IMR-90 (cell line): ENCODE data around the gene TEAD1. TPM values are rescaled to one million over a fixed set of nuclear protein-coding genes. Genes with fewer than 3 reads are reported as not detected.

Experiments used
- ATAC-seq: fragments of 200-7000 bp; cut with Tn5 transposase; 2 replicates; pipeline ENCODE4 v1.9.1; 2020; ENCODE audit warnings: low read depth, mild to moderate bottlenecking, moderate library complexity
- BruUV-seq: library from RNA; stranded (reverse); fragments of 400-500 nt; replicated peaks from 2 replicates; lab custom pipeline; 2021; lab: Mats Ljungman, UMichigan
- CTCF ChIA-PET: fragments of 300-600 bp; formaldehyde crosslinking; extraction: SDS; loops from one replicate; lab custom pipeline; 2021; ENCODE audit warnings: antibody characterized with exemption; lab: Yijun Ruan, JAX
- POLR2A ChIA-PET: fragments of 300-600 bp; sonication (Branson Sonifier 250); formaldehyde crosslinking; loops from one replicate; lab custom pipeline; 2022; ENCODE audit warnings: antibody characterized with exemption; ENCODE audit not compliant: unreplicated experiment; lab: Charles Lee
- DNase-seq: peaks from one replicate; pipeline ENCODE4 v3.0.0; 2013
- H2AFZ ChIP-seq: replicated peaks from 2 replicates; pipeline ENCODE3; 2013; ENCODE audit warnings: low read length, mild to moderate bottlenecking; ENCODE audit not compliant: poor library complexity
- H2AK5ac ChIP-seq: 2 replicates; pipeline ENCODE4 v1.6.1; 2013; ENCODE audit warnings: low read depth, low read length, inconsistent platforms
- H2AK9ac ChIP-seq: replicated peaks from 2 replicates; pipeline ENCODE3; 2013; ENCODE audit warnings: mild to moderate bottlenecking, low read depth, low read length, moderate library complexity; ENCODE audit not compliant: poor library complexity
- H2BK120ac ChIP-seq: 2 replicates; pipeline ENCODE4 v1.6.1; 2013; ENCODE audit warnings: low read depth, low read length, inconsistent platforms
- H2BK15ac ChIP-seq: 3 replicates; pipeline ENCODE4 v1.6.1; 2013; ENCODE audit warnings: low read depth, low read length, inconsistent platforms
- H2BK20ac ChIP-seq: 2 replicates; pipeline ENCODE4 v1.6.1; 2013; ENCODE audit warnings: low read depth, mild to moderate bottlenecking, inconsistent platforms, low read length, moderate library complexity
- H2BK5ac ChIP-seq: 2 replicates; pipeline ENCODE4 v1.6.1; 2013; ENCODE audit warnings: mild to moderate bottlenecking, low read depth, low read length, inconsistent platforms; ENCODE audit not compliant: poor library complexity, severe bottlenecking
- H3K14ac ChIP-seq: replicated peaks from 2 replicates; pipeline ENCODE4 v1.6.1; 2013; ENCODE audit warnings: low read depth, low read length, inconsistent platforms
- H3K18ac ChIP-seq: 2 replicates; pipeline ENCODE4 v1.6.1; 2013; ENCODE audit warnings: low read depth, low read length, control low read depth
- H3K23ac ChIP-seq: 2 replicates; pipeline ENCODE4 v1.6.1; 2013; ENCODE audit warnings: low read depth, low read length, inconsistent platforms
- H3K27ac ChIP-seq: 2 replicates; pipeline ENCODE4 v1.5.1; 2013; ENCODE audit warnings: mild to moderate bottlenecking, control low read depth, low read length; ENCODE audit not compliant: insufficient read depth
- H3K27me3 ChIP-seq: 2 replicates; pipeline ENCODE4 v1.6.1; 2013; ENCODE audit warnings: low read length; ENCODE audit not compliant: control insufficient read depth, insufficient read depth
- H3K36me3 ChIP-seq: 2 replicates; pipeline ENCODE4 v1.6.1; 2013; ENCODE audit warnings: low read length, mixed read lengths; ENCODE audit not compliant: control insufficient read depth, insufficient read depth
- H3K4ac ChIP-seq: 2 replicates; pipeline ENCODE4 v1.6.1; 2013; ENCODE audit warnings: low read depth, low read length, inconsistent platforms
- H3K4me1 ChIP-seq: 2 replicates; pipeline ENCODE4 v1.6.1; 2013; ENCODE audit warnings: low read length, mixed read lengths; ENCODE audit not compliant: control insufficient read depth, insufficient read depth
- H3K4me2 ChIP-seq: 2 replicates; pipeline ENCODE4 v1.6.1; 2013; ENCODE audit warnings: low read depth, mild to moderate bottlenecking, control low read depth, low read length, moderate library complexity
- H3K4me3 ChIP-seq: 2 replicates; pipeline ENCODE4 v1.5.1; 2013; ENCODE audit warnings: low read depth, mild to moderate bottlenecking, control low read depth, low read length, moderate library complexity; ENCODE audit not compliant: insufficient read depth
- H3K56ac ChIP-seq: 2 replicates; pipeline ENCODE4 v1.6.1; 2013; ENCODE audit warnings: low read length, inconsistent platforms; ENCODE audit not compliant: insufficient read depth; ENCODE audit errors: extremely low read depth
- H3K79me1 ChIP-seq, 2 experiments: 2 replicates each; pipeline ENCODE4 v1.6.1; 2013; ENCODE audit warnings: low read length in 2 of 2, inconsistent platforms in 1 of 2, low read depth in 1 of 2
- H3K9ac ChIP-seq: 2 replicates; pipeline ENCODE4 v1.6.1; 2013; ENCODE audit warnings: low read depth, low read length, control low read depth
- H3K9me1 ChIP-seq: 2 replicates; pipeline ENCODE4 v1.6.1; 2013; ENCODE audit warnings: low read length, inconsistent platforms; ENCODE audit not compliant: insufficient read depth
- H3K9me3 ChIP-seq: 2 replicates; pipeline ENCODE4 v1.6.1; 2013; ENCODE audit warnings: low read length; ENCODE audit not compliant: control insufficient read depth, insufficient read depth
- H4K20me1 ChIP-seq: 2 replicates; pipeline ENCODE4 v1.6.1; 2013; ENCODE audit warnings: low read length, inconsistent platforms; ENCODE audit not compliant: insufficient read depth
- H4K5ac ChIP-seq: 2 replicates; pipeline ENCODE4 v1.6.1; 2013; ENCODE audit warnings: mild to moderate bottlenecking, low read depth, low read length, control low read depth
- H4K8ac ChIP-seq, 2 experiments: 2 replicates each; pipeline ENCODE4 v1.6.1; 2013; ENCODE audit warnings: low read depth in 2 of 2, low read length in 2 of 2, control low read depth in 1 of 2, inconsistent platforms in 1 of 2
- H4K91ac ChIP-seq: 2 replicates; pipeline ENCODE4 v1.6.1; 2013; ENCODE audit warnings: low read depth, low read length, inconsistent platforms; ENCODE audit not compliant: insufficient read depth
- BHLHE40 ChIP-seq: fragments of 150-350 bp; IDR thresholded peaks from 2 replicates; pipeline ENCODE4 v1.6.1; 2016; ENCODE audit warnings: mild to moderate bottlenecking, low read depth, low read length
- CEBPB ChIP-seq: IDR thresholded peaks from 2 replicates; pipeline ENCODE4 v1.6.1; 2012; ENCODE audit warnings: low read depth, low read length, improper control_type of control experiment
- CHD1 ChIP-seq: IDR thresholded peaks from 2 replicates; pipeline ENCODE4 v1.6.1; 2012; ENCODE audit warnings: low read depth, low read length, improper control_type of control experiment
- FOS ChIP-seq: fragments of 150-350 bp; IDR thresholded peaks from 2 replicates; pipeline ENCODE4 v1.6.1; 2016; ENCODE audit warnings: low read depth, low read length
- MAFK ChIP-seq: IDR thresholded peaks from 2 replicates; pipeline ENCODE4 v1.6.1; 2012; ENCODE audit warnings: low read depth, low read length, improper control_type of control experiment
- MAZ ChIP-seq: IDR thresholded peaks from 2 replicates; pipeline ENCODE4 v1.6.1; 2012; ENCODE audit warnings: low read depth, mild to moderate bottlenecking, low read length, improper control_type of control experiment, moderate library complexity, borderline replicate concordance
- MXI1 ChIP-seq: IDR thresholded peaks from 2 replicates; pipeline ENCODE4 v1.6.1; 2012; ENCODE audit warnings: low read depth, mild to moderate bottlenecking, low read length, moderate library complexity, borderline replicate concordance
- NFE2L2 ChIP-seq: fragments of 150-350 bp; IDR thresholded peaks from 2 replicates; pipeline ENCODE4 v1.6.1; 2016; ENCODE audit warnings: low read depth, mild to moderate bottlenecking, low read length
- POLR2A ChIP-seq: IDR thresholded peaks from 2 replicates; pipeline ENCODE4 v1.6.1; 2012; ENCODE audit warnings: mild to moderate bottlenecking, low read depth, low read length
- RAD21 ChIP-seq: IDR thresholded peaks from 2 replicates; pipeline ENCODE4 v1.6.1; 2012; ENCODE audit warnings: low read length, improper control_type of control experiment
- RCOR1 ChIP-seq: IDR thresholded peaks from 2 replicates; pipeline ENCODE4 v1.6.1; 2012; ENCODE audit warnings: mild to moderate bottlenecking, low read length, improper control_type of control experiment; ENCODE audit not compliant: insufficient replicate concordance
- RFX5 ChIP-seq: IDR thresholded peaks from 2 replicates; pipeline ENCODE4 v1.8.0; 2012; ENCODE audit warnings: low read depth, mild to moderate bottlenecking, low read length, moderate library complexity
- SMC3 ChIP-seq: fragments of 150-350 bp; IDR thresholded peaks from 2 replicates; pipeline ENCODE4 v1.6.1; 2016; ENCODE audit warnings: low read depth, mild to moderate bottlenecking, antibody characterized with exemption, low read length, moderate library complexity
- WGBS, 2 experiments: methylation state at CpG; one replicate each; pipeline versions ENCODE4 v1.1.5 to v1.1.7; 2013; ENCODE audit warnings: missing lambda C conversion rate in 2 of 2; ENCODE audit not compliant: insufficient read length in 1 of 2; ENCODE audit errors: extremely low coverage in 2 of 2; 5-methylcytosine and 5-hydroxymethylcytosine counted together
- dilution Hi-C: fragments of 300-500 bp; cut with HindIII; formaldehyde crosslinking; loops from one replicate; pipeline ENCODE4 v1.14.3; 2018; ENCODE audit warnings: low sequenced_read_pairs; ENCODE audit not compliant: unreplicated experiment
- in situ Hi-C: fragments of 300-500 bp; cut with MboI; formaldehyde crosslinking; loops from 3 replicates; pipeline ENCODE4 v1.14.3; 2019; ENCODE audit warnings: low sequenced_read_pairs, inconsistent platforms, mixed read lengths
- intact Hi-C: fragments of 100-400 bp; cut with micrococcal nuclease; formaldehyde crosslinking; loops from 2 replicates; pipeline ENCODE4 v1.10.0; 2022
- polyA plus RNA-seq, 3 experiments: library from polyadenylated mRNA; depleted of rRNA; stranded (reverse); fragments of >200 nt; gene quantifications; 2 replicates each; pipeline ENCODE4 v1.2.3, GENCODE V29; 2012; ENCODE audit warnings: low replicate concordance in 1 of 3
- total RNA-seq: library from RNA; depleted of rRNA; stranded (reverse); fragments of >200 nt; gene quantifications from 2 replicates; pipeline ENCODE4 v1.2.3, GENCODE V29; 2012
- TF ChIP-seq, protein P1 (sequence below): fragments of 150-350 bp; IDR thresholded peaks from 2 replicates; pipeline ENCODE4 v1.6.1; 2017; ENCODE audit warnings: mild to moderate bottlenecking, antibody characterized with exemption, low read length, low read depth
- TF ChIP-seq, protein P2 (sequence below): fragments of 150-350 bp; IDR thresholded peaks from 2 replicates; pipeline ENCODE4 v1.6.1; 2016; ENCODE audit warnings: low read depth, mild to moderate bottlenecking, low read length, moderate library complexity, borderline replicate concordance
- TF ChIP-seq, protein P3 (sequence below): conservative IDR thresholded peaks from 2 replicates; pipeline ENCODE4 v1.5.1; 2012; ENCODE audit warnings: mild to moderate bottlenecking, low read depth, low read length, improper control_type of control experiment

The TEAD1 gene
- total and polyA plus RNA-seq, 2 of the 4 experiments (the other 2 are of a cell fraction): 51.8 to 69.2 TPM

DNA sequence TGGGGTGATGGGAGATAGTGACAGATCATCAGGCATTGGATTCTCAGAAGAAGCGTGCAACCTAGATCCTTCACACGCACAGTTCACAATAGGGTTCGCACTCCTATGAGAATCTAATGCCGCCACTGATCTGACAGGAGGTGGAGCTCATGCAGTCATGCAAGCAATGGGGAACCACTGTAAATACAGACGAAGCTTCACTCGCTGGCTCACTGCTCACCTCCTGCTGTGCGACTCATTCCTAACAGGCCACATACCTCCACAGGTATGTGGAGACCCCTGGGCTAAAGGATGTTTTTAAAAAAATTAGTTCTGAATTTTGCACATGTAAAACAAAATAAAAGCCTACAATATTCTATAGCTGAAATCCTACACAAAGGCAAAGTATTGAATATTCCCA is 20.5 kb upstream of the TEAD1 start:
- H2BK5ac ChIP-seq: no peak overlapping the region
- no peak overlapping the region for H3K27ac ChIP-seq
- H2AK5ac ChIP-seq: no peak overlapping the region
- no peak overlapping the region for H3K4ac ChIP-seq
- dilution Hi-C loops (no loop called here), in situ Hi-C loops (no loop called here), intact Hi-C loops (no loop called here)
- no peak overlapping the region for H3K56ac ChIP-seq
- ChIA-PET POLR2A (no interaction called here), CTCF (interaction anchor here (0.6 to 0.9 kb wide), 2 partner anchors 11 to 235 kb away, joined by 3 read pairs; no protein-coding TSS in a partner anchor)
- H4K91ac ChIP-seq: no peak overlapping the region
- H3K14ac ChIP-seq: no peak overlapping the region
- BruUV-seq: no TSS peak
- no peak overlapping the region for H2BK15ac ChIP-seq
- H3K9ac ChIP-seq: no peak overlapping the region
- no peaks in the 10 kb centered on the region; a peak in 1 of 4 replicates for H3K79me1 ChIP-seq
- no peak overlapping the region for H3K4me3 ChIP-seq
- no peak overlapping the region for H2AFZ ChIP-seq
- H2AK9ac ChIP-seq: no peak overlapping the region
- no peak overlapping the region for H3K4me2 ChIP-seq
- H3K4me1 ChIP-seq: no peaks in the 10 kb centered on the region
- H4K20me1 ChIP-seq: no peaks in the 10 kb centered on the region
- no peak overlapping the region for H2BK120ac ChIP-seq
- WGBS, 2 experiments: 94% methylated on average over 4 of the region's 7 CpGs; no CpG with 5 or more reads in 1 of the 2 experiments
- ATAC-seq (no peak), DNase-seq (no peak)
- no peaks in the 10 kb centered on the region for H3K36me3 ChIP-seq
- H3K9me1 ChIP-seq: no peaks in the 10 kb centered on the region
- no peak overlapping the region for H3K23ac ChIP-seq
- no peaks in the 10 kb centered on the region for H3K27me3 ChIP-seq
- no peak overlapping the region for H2BK20ac ChIP-seq
- H4K5ac ChIP-seq: no peak overlapping the region
- H3K18ac ChIP-seq: no peak overlapping the region
- no peaks in the 10 kb centered on the region for H3K9me3 ChIP-seq
- TF ChIP-seq CEBPB (no peak), RAD21 (no peak), MXI1 (no peak), MAFK (no peak), RCOR1 (no peak), BHLHE40 (no peak), FOS (no peak), POLR2A (no peak), RFX5 (no peak), SMC3 (no peak), CHD1 (no peak), NFE2L2 (no peak), MAZ (no peak)
- TF ChIP-seq, protein P1, sequence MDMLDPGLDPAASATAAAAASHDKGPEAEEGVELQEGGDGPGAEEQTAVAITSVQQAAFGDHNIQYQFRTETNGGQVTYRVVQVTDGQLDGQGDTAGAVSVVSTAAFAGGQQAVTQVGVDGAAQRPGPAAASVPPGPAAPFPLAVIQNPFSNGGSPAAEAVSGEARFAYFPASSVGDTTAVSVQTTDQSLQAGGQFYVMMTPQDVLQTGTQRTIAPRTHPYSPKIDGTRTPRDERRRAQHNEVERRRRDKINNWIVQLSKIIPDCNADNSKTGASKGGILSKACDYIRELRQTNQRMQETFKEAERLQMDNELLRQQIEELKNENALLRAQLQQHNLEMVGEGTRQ: no peak
- TF ChIP-seq, protein P2, sequence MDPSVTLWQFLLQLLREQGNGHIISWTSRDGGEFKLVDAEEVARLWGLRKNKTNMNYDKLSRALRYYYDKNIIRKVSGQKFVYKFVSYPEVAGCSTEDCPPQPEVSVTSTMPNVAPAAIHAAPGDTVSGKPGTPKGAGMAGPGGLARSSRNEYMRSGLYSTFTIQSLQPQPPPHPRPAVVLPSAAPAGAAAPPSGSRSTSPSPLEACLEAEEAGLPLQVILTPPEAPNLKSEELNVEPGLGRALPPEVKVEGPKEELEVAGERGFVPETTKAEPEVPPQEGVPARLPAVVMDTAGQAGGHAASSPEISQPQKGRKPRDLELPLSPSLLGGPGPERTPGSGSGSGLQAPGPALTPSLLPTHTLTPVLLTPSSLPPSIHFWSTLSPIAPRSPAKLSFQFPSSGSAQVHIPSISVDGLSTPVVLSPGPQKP: no peak
- TF ChIP-seq, protein P3, sequence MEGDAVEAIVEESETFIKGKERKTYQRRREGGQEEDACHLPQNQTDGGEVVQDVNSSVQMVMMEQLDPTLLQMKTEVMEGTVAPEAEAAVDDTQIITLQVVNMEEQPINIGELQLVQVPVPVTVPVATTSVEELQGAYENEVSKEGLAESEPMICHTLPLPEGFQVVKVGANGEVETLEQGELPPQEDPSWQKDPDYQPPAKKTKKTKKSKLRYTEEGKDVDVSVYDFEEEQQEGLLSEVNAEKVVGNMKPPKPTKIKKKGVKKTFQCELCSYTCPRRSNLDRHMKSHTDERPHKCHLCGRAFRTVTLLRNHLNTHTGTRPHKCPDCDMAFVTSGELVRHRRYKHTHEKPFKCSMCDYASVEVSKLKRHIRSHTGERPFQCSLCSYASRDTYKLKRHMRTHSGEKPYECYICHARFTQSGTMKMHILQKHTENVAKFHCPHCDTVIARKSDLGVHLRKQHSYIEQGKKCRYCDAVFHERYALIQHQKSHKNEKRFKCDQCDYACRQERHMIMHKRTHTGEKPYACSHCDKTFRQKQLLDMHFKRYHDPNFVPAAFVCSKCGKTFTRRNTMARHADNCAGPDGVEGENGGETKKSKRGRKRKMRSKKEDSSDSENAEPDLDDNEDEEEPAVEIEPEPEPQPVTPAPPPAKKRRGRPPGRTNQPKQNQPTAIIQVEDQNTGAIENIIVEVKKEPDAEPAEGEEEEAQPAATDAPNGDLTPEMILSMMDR: no peak
- H4K8ac ChIP-seq: no peak overlapping the region
